ENCODE results near the gene PDE8B.

- TF ChIP-seq POLR2A (IDR thresholded peaks at IDR 0.05; ENCODE audit: low read depth, low read length): no peak
- TF ChIP-seq POLR2AphosphoS5 (IDR thresholded peaks at IDR 0.05; ENCODE audit: low read depth, low read length): no peak
- TF ChIP-seq TAF1 (IDR thresholded peaks at IDR 0.05; ENCODE audit: low read depth, low read length): no peak
- TF ChIP-seq PAX5 (IDR thresholded peaks at IDR 0.05; ENCODE audit: insufficient read depth, low read length, severe bottlenecking): no peak
- TF ChIP-seq SPI1 (IDR thresholded peaks at IDR 0.05; ENCODE audit: low read depth, low read length): no peak
- TF ChIP-seq POU2F2 (IDR thresholded peaks at IDR 0.05; ENCODE audit: low read depth, low read length): no peak
Observed at GRCh38 chr5:77418601-77419581, 208.4 kb downstream of the PDE8B start.

Data from GM12891 (cell line).